ENCODE measurements around the gene SMC6. TPM values are rescaled to one million over a fixed set of nuclear protein-coding genes. Genes with fewer than 3 reads are reported as not detected.

Gene SMC6
- total RNA-seq, 6 experiments from 2014 or later: 8.1 to 14.4 (median 10.2) TPM

GRCh38 chr2:17646838-17647701 is 106.5 kb downstream of the SMC6 start:
- ATAC-seq: no peak
- H3K36me3 ChIP-seq: no peaks in the 10 kb centered on the region
- TF ChIP-seq, protein P1, sequence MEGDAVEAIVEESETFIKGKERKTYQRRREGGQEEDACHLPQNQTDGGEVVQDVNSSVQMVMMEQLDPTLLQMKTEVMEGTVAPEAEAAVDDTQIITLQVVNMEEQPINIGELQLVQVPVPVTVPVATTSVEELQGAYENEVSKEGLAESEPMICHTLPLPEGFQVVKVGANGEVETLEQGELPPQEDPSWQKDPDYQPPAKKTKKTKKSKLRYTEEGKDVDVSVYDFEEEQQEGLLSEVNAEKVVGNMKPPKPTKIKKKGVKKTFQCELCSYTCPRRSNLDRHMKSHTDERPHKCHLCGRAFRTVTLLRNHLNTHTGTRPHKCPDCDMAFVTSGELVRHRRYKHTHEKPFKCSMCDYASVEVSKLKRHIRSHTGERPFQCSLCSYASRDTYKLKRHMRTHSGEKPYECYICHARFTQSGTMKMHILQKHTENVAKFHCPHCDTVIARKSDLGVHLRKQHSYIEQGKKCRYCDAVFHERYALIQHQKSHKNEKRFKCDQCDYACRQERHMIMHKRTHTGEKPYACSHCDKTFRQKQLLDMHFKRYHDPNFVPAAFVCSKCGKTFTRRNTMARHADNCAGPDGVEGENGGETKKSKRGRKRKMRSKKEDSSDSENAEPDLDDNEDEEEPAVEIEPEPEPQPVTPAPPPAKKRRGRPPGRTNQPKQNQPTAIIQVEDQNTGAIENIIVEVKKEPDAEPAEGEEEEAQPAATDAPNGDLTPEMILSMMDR (IDR thresholded peaks at IDR 0.05): no peak
- TF ChIP-seq POLR2A (IDR thresholded peaks at IDR 0.05): no peak
- H3K9me3 ChIP-seq: no peaks in the 10 kb centered on the region
- WGBS (ENCODE audit: insufficient coverage, low coverage, low lambda C conversion rate, missing lambda C conversion rate): 94% methylated on average over 3 of the region's 5 CpGs
- no peaks in the 10 kb centered on the region for H3K4me1 ChIP-seq
- intact Hi-C loops (cut with DNase I): no loop called here
- no peak overlapping the region for H3K27ac ChIP-seq
- H3K4me3 ChIP-seq: no peak overlapping the region
- DNase-seq: no peak
- H3K27me3 ChIP-seq: no peaks in the 10 kb centered on the region

DNA sequence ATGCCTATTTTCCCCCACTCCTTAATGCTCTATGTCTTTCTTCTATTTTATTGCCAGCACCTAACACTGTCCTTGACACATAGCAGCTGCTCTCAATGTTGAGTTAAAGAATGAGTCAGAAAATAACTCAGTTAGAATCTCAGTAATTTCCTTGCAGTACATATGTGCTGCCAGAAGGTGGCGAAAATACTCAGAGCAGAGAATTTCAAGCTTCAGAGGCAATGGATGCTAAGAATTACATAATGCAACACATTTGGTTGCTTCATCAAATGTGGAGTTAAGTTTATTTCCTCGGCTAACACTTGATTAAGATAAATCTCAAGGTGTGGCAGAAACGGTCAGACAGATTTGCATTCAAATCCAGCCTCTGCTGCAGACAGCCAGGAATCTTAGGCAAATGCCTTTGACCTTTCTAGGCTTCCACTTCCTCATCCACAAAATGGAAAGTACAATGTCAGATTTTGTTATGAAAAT is 107.5 kb downstream of the SMC6 start:
- TF ChIP-seq, protein P1 (IDR thresholded peaks at IDR 0.05): peak; percentile 79 to 93 (median 85)
- no peak for TF ChIP-seq POLR2A (IDR thresholded peaks at IDR 0.05)
- intact Hi-C loops (cut with DNase I): no loop called here

DNA sequence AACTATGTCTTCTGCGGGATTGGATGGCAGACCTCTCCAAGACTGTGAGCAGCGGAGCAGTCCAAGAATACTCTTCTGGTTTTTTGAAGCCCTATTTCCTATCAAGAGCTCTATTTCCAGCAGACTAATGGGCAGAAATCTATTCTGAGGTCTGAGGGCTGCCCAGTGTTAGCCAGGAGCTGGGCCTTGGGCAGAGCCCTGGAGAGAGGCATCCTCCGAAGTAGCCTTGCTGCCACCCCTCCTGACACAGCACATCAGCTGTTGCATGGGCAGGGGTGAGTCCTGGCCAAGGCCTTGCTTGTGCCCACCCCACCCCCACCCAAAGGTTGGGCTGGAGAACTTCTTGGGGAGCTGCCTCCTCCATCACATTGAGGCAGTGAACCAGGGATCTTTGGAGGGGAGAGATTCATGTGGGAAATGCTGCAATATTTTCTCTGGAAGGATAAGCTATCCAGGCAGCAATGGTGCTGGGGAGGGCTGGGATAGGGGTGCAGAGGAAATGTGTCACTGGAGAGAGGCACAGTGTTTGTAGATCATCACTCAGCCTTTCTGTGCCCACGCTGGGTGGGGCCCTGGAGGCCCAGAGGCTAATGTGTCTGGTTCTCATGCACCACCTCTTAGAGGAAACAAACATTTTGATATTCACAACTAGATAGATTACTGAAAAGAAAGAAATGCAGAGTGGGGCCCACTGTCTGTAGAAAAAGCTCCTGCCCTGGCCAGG is 108.5 kb downstream of the SMC6 start:
- no peaks in the 10 kb centered on the region for H3K4me1 ChIP-seq
- no peak overlapping the region for H3K4me3 ChIP-seq
- ATAC-seq (no peak), DNase-seq (no peak)
- H3K27ac ChIP-seq: no peak overlapping the region
- no peaks in the 10 kb centered on the region for H3K9me3 ChIP-seq
- WGBS (ENCODE audit: insufficient coverage, low coverage, low lambda C conversion rate, missing lambda C conversion rate): 86% methylated on average over 3 of the region's 4 CpGs
- no peaks in the 10 kb centered on the region for H3K27me3 ChIP-seq
- no peaks in the 10 kb centered on the region for H3K36me3 ChIP-seq
- TF ChIP-seq, protein P1 (IDR thresholded peaks at IDR 0.05): no peak
- no peak for TF ChIP-seq POLR2A (IDR thresholded peaks at IDR 0.05)
- intact Hi-C loops (cut with DNase I): no loop called here

More for the DNA sequence above, 107.5 kb downstream of the SMC6 start:
- Histone ChIP-seq H3K9me3 (no peaks in the 10 kb centered on the region), H3K4me3 (no peak overlapping the region), H3K36me3 (no peaks in the 10 kb centered on the region), H3K4me1 (no peaks in the 10 kb centered on the region), H3K27ac (no peak overlapping the region), H3K27me3 (no peaks in the 10 kb centered on the region)
- no peak for DNase-seq
- 2% methylated on average over 3 of the region's 3 CpGs for WGBS (ENCODE audit: insufficient coverage, low coverage, low lambda C conversion rate, missing lambda C conversion rate)
- peak; percentile 81 to 94 (median 88) for ATAC-seq

DNA sequence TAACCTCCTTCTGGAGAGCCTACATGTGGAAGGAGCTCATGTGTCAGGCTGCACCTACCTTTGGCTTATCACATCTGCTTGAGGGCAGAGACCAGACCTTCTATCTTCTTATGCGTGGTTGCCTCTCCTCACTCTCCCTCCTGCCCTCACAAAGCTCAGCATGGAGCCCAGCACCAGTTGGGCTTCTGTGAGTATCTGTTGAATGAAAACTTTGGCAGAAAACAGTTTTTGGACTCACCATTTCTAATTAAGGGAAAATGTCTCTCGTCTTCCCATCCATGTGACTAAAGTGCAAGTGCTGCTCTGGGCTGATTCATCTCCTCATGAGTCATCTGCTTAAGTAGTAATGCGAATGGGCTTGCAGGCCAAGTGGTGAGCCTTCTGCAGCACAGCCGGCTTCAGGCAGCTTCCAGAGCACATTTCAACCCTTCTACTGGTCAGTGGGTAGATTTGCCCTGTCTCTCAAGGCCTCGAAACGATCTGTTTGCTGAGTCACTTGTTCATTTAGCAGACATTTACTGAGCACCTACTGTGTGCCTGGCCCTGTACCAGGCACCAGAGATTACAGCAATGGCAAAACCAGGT is 110.5 kb downstream of the SMC6 start:
- 78% methylated on average over 5 of the region's 6 CpGs for WGBS (ENCODE audit: insufficient coverage, low coverage, low lambda C conversion rate, missing lambda C conversion rate)
- Histone ChIP-seq H3K27ac (no peak overlapping the region), H3K4me1 (no peaks in the 10 kb centered on the region), H3K36me3 (no peaks in the 10 kb centered on the region), H3K9me3 (no peaks in the 10 kb centered on the region), H3K4me3 (no peak overlapping the region), H3K27me3 (no peaks in the 10 kb centered on the region)
- ATAC-seq (peak in 2 of 4 donors; percentile 25 to 56), DNase-seq (no peak)
- TF ChIP-seq, protein P1 (IDR thresholded peaks at IDR 0.05): no peak
- TF ChIP-seq POLR2A (IDR thresholded peaks at IDR 0.05): no peak
- intact Hi-C loops (cut with DNase I): no loop called here
